Omental fat pad (tissue), 4 donors: ENCODE results near the gene KANSL1L. TPM values are rescaled to one million over a fixed set of nuclear protein-coding genes. Genes with fewer than 3 reads are reported as not detected.

ENCODE experiments used
- ATAC-seq: fragments of 150-250 bp; one replicate; pipeline ENCODE4 v1.9.1; 2016; ENCODE audit warnings: mild to moderate bottlenecking, moderate library complexity; ENCODE audit not compliant: low FRiP score
- DNase-seq: peaks from one replicate; pipeline ENCODE4 v3.0.0-alpha.2; 2019; ENCODE audit warnings: low spot score
- CTCF ChIP-seq, 3 donors: fragments of 450-650 bp; IDR thresholded peaks; one replicate each; pipeline ENCODE4 v1.5.1; 2016 to 2017; ENCODE audit warnings: antibody characterized with exemption in 3 of 3, mild to moderate bottlenecking in 3 of 3, moderate library complexity in 2 of 3
- total RNA-seq, 4 donors: library from RNA; depleted of rRNA; stranded (reverse); fragments of >200 nt; gene quantifications; one replicate each; pipeline ENCODE4 v1.1.0, GENCODE V29; 2016

The KANSL1L gene
- total RNA-seq, 4 donors from 2014 or later = 12.5 to 48.5 (median 24.4) TPM

- TF ChIP-seq CTCF (IDR thresholded peaks at IDR 0.05) = no peak
- ATAC-seq = no peak
- no peak for DNase-seq
Measured at GRCh38 chr2:209974576-209974975, 196.6 kb downstream of the KANSL1L start.

DNA sequence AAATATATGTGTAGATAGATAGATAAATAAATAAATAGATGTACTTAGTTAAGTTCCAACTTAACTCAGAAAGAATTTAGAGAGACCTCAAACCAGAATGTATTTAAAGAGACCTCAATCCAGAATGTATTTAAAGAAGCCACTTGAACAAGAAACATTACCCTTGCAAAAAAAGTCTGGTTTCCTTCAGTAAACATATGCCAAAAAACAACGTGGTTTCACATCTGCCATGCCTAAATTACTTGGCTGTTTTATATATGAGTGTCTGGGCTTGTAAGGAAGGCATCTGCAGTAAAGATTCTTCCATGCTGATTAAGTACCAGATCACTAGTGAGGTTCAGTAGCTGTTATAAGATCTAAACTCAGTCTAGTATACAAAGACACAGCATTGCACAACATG lies 197.9 kb downstream of the KANSL1L start:
- ATAC-seq = no peak
- DNase-seq = no peak
- no peak for TF ChIP-seq CTCF (IDR thresholded peaks at IDR 0.05)

Other genes with a start within 250 kb of the KANSL1L start
- gene RPE, start 168.8 kb downstream of the KANSL1L start, total RNA-seq = 10 to 100 TPM; 45.3 to 63.2 (median 50.4) TPM
- gene ACADL, start 54.0 kb upstream of the KANSL1L start, total RNA-seq = 10 to 100 TPM in 2 of 4 donors, 1 to 10 TPM in 2; 4.2 to 17.3 (median 11.7) TPM
- gene MYL1, start 143.8 kb upstream of the KANSL1L start, total RNA-seq = not detected